Nasal cavity respiratory epithelium epithelial cell of viscerocranial mucosa (primary cell): ENCODE results near the gene ORC4. TPM values are rescaled to one million over a fixed set of nuclear protein-coding genes. Genes with fewer than 3 reads are reported as not detected.

Experiments
- total RNA-seq: library from RNA; depleted of rRNA; stranded (reverse); fragments of >200 nt; gene quantifications from 2 replicates; pipeline ENCODE4 v1.2.3, GENCODE V29; 2014

The ORC4 gene
- total RNA-seq: 27.3 and 60.4 TPM in 2 replicates

DNA sequence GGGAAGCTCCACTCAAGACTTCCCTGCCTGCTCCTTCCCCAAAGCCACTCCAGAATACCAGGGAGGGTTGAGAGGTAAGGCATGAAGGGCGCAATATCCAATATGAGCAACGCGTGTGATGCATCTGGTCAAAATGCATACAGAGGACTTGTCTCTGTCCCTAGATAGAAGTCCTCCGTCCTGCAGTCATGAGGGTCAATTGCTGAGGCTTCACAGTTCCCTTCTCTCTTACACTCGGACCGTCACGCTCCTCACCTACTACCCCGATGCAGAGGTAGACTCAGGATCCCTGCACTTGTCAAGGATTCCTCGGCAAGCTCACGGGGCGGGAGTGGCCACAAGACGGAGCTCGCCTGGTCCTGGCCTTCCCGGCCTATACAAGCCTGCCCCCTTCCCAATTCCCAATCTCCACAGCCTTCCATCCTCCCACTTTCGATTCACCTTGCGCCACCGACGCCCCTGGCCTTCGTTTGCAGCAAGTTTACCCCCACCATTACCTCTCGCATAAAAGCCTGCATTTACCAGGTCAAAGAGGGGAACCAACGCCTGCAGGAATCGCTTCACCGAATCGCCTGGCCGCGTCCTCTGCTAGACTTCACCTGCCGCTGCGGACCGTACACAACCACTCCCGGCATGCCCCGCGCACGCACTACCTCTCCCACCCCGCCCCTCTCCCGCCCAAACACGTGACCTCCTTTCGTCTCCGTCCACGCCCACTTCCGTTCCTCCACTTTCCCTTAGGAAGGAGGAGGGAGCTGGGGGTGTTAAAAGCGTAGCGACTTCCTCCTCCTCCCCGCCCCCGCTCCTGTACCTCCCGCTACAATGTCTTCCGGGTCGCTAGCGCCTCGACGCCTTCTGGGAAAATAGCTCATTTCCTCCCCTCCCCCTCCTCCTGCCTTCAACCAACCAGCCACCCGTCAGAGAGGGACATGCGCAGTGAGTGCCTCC is at the start of gene ORC4:
TSS of gene ORC4 (minus strand) at position 627 of the 948 bp plus-strand sequence. CDS start 44,779 bp downstream, outside the sequence.

DNA sequence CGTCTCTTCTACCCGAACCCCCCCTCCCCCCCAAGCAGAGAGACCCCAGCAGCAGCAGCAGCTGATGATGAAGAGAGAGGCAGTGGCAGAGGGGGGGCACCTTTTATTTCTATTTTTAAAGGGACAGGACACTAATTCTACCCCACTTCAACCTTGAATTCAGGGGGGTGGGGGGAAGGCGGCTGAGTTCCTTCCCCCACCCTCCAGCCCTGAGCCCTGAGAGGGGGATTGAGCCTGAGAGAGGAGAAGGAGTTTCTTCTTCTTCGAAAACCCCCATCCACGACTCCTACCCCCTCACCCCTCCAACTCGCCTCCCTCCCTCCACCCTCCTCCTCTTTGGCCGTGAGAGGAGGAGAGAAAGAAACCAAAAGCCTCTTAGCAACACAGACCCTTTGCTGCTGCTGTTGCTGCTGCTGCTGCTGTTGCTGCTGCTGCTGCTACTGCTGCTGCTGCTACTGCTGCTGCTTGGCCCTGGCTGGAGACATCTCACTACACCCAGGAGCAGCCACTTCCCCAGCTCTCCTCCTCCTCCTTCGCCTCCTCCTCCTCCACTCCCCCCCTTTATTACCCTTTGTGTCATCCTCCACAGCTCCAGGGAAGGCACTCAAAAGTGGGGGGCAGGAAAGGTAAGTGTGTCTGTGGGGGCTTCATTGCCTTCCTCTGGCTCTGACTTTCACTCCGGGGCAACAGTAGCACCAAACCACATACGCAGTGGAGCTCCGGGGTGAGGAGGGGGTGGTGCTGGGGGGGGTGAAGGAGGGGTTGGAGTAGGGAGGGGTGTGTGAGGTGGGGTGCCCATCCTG is 723 bp upstream of the ORC4 start, which contains the start of gene MBD5:
TSS of gene MBD5 (plus strand) at position 33 of the 803 bp plus-strand sequence.

Other genes starting within 250 kb of the ORC4 start
- gene ACVR2A, start 175.7 kb downstream of the ORC4 start, total RNA-seq: 8.2 and 15.4 TPM in 2 replicates
- gene MBD5, start 354 bp upstream of the ORC4 start, total RNA-seq: 9.9 and 21.4 TPM in 2 replicates